Vagina (tissue), 2 donors: ENCODE measurements around the gene ZSWIM4.

Experiments used
- CTCF ChIP-seq, 3 experiments: fragments of 450-650 bp in 2 of 3; fragments of 200-600 bp in 1 of 3; sonication (generic) in 1 of 3; IDR thresholded peaks; one replicate each; pipeline ENCODE4 v1.5.1; 2017 to 2019; ENCODE audit warnings: antibody characterized with exemption in 3 of 3, mild to moderate bottlenecking in 2 of 3, moderate library complexity in 2 of 3
- POLR2A ChIP-seq, 2 donors: fragments of 450-650 bp; IDR thresholded peaks; one replicate each; pipeline ENCODE4 v1.6.1; 2017; ENCODE audit warnings: antibody characterized with exemption in 2 of 2, mild to moderate bottlenecking in 2 of 2, moderate library complexity in 2 of 2
- POLR2AphosphoS5 ChIP-seq, 2 donors: sonication (generic); formaldehyde crosslinking; IDR thresholded peaks; one replicate each; pipeline ENCODE4 v1.9.0; 2017; ENCODE audit warnings: antibody characterized with exemption in 2 of 2, mild to moderate bottlenecking in 2 of 2, low read depth in 1 of 2; ENCODE audit not compliant: insufficient read depth in 1 of 2

GRCh38 chr19:13808856-13809255, 13.6 kb downstream of the ZSWIM4 start:
- no peak for TF ChIP-seq CTCF (IDR thresholded peaks at IDR 0.05)
- no peak for TF ChIP-seq POLR2AphosphoS5 (IDR thresholded peaks at IDR 0.05; ENCODE audit: insufficient read depth in 1 of 2, low read depth in 1 of 2)
- no peak for TF ChIP-seq POLR2A (IDR thresholded peaks at IDR 0.05)
